HG02973 (cell line): Measurements from ENCODE around the gene MAPK8.

Experiments used
- ATAC-seq: cut with Tn5 transposase; IDR thresholded peaks from one replicate; pipeline ENCODE4 v1.9.1; 2021; ENCODE audit warnings: moderate library complexity; ENCODE audit not compliant: unreplicated experiment

The MAPK8 gene

DNA sequence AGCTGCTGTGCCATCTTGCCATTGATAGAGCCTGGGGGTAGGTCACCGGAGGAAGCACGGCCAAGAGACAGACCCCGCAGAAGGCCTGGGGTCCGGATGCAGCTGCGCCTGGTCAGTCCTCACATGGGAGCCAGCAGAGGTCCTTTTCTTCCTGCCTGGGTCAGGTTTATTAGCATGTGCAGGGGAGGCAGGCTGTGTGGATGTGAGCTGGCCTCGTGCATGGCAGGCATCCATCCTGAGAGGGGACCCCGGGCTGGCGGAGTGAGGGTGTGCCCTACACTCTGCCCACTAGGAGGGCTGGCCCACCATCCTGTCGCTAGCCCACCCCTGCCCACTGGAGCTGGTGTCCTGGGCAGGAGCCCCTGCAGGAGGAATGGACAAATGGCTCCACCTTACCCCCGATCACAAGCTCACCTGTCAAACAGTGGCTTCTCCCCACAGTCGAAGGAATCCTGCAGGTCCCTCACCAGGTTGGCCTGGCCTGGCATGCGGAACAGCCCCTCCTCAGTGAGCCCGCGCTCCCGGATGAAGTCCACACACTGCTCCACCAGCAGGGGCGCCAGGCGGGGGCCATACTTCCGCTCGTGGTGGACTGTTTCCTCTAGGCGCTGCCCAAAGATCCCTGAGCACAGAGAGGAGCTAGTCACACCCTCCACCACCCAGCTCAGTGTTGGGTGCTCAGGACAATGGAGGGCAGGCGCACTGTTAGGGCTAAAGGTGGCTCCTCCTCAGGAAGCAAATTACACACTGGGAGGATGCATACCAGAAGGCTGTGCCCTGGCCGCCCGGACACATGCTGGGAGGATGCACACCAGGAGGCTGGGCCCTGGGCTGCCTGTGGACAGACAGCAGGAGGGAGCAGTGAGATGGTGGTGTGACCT lies 153.0 kb downstream of the MAPK8 start:
- ATAC-seq = no peak

DNA sequence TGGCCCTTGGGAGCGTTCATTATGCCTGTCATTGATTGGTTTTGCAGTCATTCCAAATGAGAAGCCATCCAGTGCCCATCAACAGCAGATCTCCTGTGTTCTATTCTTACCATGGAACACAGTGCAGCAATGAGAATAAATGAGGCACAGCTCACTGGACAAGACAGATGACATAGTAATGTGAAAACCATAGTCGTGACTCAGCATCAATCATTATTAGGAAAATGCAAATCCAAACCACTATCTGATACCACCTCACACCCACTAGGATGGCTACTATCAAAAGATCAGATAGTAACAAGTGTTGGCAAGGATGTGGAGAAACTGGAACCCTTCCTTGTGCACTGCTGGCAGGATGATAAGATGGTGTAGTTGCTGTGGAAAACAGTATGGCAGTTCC lies 153.7 kb downstream of the MAPK8 start:
- ATAC-seq = no peak

DNA sequence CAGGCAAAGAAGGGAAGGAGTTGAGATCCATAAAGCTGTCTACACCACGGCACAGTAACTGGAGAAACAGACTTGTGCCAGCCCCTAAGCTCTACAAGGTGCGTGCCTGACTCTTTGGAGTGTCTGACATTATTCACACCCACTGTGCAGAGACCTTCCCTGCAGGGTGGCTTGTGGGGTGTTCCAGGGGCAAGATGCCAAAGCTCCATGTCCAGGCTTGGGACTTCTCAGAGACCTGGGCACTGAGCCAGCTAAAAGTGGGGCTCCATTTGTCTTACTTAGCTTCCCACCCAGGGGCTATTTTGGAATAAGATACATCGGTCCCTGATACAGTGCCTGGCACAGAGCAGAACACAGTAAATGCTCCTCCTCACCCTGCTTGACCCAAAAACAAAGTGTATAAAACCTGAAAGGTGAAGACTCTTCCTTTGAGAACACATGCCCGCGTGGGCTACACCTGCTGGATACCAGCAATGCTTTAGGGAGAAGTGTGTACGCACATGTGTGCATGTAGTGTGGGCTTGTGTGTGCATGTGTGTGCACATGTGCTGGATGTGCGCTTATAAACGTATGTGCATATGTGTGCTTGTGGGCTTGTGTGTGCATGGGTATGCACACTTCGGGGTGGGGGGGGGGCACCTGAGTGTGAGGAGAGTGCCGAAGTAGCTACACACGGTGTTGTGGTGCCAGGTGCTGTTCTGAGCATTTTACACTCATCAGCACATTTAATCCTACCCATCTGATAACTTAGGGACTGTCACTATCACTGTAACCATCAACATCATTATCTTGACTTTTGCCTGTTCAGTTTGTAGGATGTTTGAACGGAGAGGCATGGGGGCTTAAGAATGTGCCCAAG lies 155.4 kb downstream of the MAPK8 start:
- ATAC-seq = no peak

DNA sequence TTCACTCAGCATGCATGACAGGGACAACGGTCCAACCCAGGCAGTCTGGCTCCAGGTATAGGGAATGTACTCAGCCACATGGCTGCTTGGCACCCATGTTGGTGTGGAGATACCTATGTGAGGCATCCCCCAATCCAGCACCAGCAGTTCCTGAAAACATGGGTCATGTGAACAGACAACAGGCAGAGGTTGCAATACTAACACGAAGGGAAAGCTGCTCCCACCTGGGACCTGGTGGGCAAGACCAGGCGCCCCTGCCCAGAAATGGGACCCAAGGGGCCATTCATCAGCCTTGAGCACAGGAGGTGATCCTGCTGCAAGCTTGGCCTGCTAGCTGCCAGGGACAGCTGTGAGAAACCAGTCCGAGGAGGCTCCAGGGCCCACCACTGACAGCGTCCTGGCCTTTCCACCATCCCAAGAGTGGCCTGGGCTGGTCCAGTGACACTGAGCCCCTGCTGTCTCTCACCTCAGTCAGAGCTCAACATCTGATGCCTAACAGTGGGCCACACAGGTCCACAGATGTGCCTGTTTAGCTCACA lies 156.1 kb downstream of the MAPK8 start:
- no peak for ATAC-seq

DNA sequence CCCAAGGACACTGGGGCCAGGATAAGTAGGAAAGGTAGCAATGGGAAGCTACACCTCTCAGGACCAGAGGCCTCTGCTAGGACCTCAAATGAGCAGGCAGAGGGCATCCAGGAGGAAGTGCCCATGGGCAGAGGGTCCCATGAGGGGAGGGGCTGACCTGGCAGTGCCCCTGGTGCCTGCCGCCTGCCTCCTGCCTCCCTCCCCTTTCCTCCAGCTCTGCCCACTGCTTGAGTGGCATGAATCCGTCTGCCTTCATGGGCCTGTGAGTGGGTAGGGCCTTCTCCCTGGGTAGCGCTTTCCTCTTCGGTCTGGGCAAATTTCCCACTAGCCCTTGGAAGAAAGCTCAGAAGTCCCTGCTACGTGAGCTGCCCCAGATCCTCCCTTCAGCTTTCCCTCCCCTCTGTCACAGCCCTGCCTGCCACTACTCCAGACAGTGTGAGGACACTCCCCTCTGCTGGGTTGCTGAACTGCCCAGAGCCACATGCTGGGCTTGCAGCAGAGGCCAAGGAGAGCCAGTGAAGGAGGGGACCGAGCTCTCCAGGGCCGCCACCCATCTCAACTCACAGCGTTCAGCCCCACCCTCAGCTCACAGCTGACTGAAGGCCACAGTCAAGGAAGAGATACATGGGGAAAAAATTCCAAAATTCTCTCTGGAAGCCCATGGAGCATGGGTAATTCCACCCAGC lies 157.0 kb downstream of the MAPK8 start:
- ATAC-seq = no peak

DNA sequence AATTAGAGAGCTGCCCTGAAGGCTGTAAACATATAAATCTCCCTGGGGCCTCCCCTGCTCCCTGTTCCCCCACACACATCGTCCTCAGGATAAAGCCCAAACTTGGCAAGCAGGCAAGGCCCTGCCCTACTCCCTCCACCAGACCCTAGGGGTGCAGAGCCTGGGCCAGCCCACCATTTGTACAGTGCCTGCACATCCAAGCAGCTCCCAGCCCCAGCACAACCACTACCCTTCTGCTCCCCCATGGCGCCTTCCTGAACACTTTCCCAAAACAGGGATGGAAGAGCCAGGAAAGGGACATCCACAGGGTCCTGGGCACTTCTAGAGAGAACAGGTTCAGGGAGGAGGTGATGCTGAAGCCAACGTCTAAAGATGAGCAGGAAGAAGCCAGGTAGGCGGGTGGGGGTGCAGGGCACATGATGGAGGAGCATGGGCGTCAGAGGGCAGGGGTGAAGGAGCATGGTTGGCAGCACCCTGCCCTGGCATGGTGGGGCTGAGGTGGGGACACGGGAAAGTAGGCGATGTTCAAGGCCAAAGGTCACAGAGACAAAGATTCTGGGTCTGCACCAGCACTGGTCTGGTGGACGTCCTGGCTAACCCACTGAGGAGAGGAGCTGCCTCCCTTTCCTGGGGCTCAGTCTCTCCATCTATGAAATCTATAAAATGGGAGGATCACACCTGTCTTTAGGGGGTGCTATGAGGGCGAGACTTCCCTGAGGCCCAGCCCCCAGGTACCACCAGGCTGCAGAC lies 157.8 kb downstream of the MAPK8 start:
- no peak for ATAC-seq

DNA sequence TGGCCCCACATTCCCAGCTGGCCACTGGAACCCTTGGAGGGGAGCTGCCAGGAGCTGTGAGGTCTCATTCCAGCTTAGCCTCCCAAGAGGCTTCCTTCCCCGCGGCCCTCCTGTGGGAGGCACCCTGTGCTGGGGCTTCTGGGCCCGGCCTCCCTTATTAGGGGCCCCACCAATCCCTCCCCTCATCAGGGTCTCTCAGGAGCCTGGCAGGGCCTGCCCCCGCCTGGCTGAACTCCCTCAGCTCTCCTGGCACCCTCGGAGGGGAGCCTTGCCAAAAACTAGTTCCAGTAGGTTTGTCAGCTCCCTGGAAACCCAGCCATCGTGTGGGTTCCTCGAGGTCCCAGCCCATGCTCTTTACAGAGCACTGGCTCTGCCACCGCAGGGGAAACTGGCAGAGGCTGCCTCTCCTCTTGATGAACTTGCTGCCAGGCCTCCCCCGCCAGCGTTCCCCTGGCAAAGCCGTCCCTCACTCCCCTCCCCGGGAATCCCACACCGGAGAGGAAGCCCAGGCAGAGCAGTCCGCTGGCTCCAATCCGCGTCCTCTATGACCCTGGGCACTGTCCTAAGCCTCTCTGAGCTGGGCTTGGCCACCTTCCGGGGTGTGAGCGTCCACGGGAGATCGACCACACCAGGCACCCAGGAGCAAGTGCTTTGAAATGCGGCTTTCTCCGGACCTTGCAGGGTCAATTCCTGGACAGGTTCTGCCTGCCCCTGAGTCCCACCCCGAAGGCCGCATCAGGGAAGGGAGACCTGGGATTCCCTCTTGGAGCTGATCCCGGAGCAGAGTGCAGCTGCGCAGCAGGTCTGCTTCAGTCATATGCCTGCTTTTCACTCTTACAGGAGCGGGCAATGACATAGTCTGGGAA lies 158.6 kb downstream of the MAPK8 start:
- ATAC-seq = no peak

DNA sequence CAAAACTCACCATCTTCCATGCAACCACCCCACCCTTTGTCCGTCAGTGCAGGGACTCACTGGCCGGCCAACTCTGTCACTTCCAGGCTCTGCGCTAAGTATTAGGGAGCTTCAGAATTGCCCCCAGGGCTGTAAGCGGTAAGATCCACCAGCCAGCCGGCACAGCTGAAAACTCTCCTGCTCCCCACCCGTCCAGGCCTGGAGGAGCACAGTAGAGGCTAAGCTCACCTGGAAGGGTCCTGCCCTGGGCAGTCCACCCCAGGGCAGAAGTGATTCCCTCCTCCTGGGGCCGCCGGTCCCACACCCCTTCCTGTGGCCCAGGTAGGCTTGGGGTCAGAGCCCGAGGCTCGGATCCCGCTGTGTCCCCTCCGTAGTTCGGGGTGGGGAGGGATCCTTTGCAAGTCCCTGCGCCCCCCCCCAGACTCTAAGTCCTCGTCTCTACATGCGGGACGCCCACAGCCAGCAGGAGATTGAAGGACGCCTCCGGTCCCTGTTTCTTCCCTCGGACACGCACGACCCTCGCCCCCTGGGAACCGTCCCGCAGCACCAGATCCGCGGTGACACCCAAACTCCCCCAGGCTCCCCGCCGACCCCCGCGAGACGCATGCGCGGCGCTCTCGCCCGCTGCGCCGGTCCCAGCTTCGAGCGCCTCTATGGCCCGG lies 159.5 kb downstream of the MAPK8 start:
- ATAC-seq = no peak

DNA sequence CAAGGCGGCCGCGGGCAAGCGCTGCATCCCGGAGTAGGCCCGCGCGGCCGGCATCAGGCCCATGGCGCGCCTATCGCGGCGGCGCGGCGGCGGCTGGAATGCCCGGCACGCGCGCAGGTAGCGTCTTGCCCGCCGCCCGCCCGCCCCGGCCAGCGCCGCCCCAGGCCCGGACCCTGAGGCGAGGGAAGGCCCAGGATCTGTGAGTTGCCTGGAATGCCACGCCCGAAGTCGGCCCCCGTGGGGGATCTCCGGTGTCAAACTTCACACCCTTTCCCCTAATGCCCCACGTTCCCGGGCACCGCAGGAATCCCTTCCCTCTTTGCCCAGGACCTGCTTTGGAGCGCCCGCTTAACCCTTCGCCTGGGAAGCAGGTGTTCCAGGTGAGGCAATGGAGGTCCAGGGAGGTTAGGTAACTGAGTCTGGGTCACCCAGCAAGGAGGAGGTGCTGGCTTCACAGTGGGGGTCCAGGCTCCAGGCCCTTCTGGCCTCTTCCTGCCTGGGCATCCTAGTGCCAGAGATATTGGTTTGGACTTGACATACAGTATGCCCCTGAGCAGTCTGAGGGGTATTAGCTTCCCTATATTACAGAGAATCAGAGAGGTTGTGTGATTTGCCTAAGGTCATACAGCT lies 160.2 kb downstream of the MAPK8 start:
- ATAC-seq = no peak

DNA sequence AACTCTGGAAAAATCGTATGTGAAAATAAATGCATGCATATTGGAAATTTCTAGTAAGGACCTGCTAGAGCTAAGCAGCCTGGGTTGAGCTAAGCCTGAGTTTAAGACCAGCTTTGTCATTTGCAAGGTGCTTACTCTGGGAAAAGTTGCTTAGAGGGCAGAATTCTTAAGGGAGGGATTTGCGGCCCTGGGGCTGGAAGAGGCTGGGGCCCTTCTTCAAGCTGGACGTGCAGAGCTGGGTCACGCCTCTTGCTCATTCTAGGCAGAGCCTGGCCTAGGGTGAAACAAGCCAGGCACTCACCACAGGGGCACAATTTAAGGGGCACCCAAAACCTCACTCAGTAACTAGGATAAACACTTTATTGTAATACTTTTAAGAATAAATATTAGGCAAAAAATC lies 161.2 kb downstream of the MAPK8 start:
- ATAC-seq = no peak

DNA sequence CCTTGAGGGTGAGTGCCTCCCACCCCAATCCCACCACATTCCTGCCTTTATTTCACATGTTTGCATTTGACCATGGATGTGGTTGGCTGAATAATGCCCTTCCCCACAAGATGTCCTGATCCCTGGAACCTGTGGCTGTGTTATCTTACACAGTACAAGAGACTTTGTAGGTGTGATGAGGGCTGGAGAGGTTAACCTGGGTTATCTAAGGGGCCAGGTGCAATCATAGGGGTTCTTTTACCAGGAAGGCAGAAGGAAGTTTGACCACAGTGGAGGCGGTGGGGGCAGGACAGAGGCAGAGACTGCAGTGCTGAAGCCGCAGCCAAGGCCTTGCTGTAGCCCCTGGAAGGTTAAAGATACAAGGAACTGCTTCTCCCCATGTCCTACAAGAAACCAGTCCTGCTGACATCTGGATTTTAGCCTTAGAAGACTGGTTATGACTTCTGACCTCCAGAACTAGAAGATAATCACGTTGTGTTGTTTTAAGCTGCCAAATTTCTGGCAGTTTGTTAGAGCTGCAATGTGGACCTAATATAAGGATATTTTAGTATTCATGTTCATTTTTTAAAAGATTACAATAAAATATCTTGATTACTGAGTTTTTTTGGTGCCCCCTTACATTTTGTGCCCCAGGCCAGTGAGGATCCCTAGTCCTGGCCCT lies 161.8 kb downstream of the MAPK8 start:
- ATAC-seq = no peak

DNA sequence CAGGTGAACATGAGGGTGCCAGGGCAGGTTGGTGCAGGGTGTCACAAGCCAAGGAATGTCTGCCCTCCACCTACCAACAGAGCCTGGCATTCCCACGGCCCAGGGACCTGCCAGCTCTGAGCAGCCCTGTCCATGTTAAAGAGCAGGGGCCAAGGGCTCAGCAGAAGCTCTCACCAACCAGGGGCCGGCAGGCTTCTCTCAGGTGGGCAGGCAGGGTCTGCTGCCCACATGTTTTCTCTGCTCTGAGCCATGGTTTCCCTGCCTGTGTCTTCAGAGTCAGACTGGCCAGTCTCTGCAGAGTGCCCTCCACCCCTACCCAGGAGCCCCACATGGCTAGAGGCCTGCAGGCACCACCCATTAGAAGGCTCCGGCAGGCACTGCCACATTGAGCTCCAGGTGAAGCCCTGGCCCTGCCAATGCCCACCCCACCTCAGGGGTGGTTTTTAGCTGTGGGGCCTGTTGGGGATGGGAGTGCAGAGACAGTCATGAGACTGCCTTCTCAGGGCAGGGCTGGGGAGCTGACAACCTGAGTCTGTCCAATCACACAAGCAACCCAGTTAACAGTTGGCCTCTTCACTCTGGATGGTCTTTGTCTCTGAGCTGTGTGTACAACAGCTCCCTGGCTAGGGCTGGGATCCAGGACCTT lies 162.5 kb downstream of the MAPK8 start:
- no peak for ATAC-seq

DNA sequence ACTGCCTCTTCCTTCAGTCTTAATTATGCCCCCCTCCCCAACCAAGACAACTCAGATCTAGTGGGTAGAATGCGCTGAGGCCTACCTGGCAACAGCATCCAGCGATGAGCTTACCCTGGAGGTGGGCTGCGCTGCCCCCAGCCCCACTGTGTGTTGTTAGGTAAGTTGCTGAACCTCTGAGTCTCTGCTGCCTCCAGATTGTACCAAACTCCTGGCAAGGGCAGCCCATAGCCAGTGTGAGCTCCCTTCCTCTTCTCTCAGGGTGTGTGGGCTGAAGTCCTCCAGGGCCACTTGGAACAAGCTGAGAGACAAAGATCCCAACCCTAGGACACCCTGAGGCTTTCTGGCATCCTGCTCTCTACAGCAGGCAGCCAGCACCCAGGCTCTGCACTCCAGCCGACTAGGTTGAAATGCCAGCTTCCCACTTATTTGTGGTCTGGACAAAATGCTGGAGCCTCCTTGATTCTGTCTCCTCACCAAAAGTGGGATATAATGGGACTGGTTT lies 163.1 kb downstream of the MAPK8 start:
- ATAC-seq = no peak

DNA sequence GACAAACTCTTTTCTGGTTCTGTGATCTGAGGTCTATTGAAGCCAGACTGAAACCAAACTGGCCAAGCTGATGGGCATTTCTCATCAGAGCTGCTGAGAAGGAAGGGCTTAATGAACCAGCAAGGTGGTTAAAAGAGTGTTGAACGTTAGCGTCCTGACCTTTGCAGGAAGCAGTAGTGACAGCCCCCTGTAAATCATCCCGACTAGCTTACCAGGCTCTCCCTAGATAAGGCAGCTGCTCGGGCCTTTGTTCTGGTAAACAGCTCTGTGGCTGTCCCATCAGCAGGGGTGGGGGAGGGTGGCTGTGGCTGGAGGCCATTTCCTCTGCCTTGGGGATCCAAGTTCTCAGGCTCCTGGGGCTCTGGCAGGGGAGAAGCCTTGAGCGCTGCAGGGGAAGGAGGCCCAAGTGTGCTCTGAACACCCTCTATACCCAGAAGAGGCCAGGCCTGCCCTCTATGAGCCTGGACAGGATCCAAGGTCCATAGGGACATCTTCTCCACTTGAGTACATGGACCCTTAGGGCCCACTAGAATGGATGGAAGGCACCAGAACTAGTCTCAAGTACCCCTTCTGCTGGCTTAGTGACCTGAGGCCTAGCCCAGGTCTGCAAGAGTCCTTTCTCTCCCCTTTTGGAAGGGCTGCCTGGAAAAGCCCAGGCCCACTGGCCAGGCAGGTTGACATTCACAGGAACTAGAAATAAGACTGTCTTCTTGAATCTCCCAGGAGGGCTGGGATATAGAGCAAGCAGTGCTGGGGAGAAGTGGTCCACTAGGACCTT lies 163.8 kb downstream of the MAPK8 start:
- ATAC-seq = no peak

DNA sequence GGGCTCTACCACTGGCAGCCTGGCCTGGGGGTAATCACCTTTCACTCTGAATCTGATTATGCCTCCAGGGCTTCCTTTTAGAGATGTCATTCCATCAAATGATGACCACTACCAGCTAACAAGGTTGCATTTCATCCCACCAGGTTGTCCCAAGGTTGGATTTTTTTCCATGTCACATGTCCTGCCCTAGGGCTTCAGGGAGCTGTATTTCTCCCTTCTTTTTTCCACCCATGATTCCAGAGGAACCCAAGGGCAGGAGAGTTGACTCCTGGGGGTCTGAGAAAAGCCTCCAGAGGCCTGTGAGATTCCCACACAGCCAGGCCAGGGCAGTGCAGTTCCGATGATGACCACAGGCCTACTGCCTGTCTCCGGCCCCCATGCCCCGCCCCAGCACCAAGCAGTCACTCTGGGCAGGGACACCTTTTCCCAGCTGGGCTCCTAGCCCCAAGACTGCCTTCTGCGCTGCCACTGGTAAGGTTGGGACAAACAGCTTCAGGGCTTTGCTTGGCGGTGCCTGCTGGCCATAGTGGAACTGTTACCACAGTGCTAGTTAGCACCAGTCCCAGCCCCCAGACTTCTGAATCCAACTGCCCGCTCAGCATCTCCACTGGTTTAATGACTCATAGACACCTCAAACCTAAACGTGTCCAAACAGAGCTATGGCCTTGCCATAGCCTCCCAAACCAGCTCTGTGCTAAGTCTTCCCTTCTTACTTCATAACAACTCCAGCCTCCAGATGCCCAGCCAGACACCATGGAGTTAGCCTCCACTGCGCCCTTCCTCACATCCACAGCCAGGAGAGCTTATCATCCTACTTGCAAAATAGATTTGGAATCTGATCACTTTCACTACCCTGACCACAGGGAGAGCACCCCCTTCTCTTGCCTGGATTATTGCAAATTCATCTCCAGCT lies 164.7 kb downstream of the MAPK8 start:
- ATAC-seq = no peak
